DLD1 (cell line): Measurements from ENCODE around the gene ASB14.
"Not testable (repeated sequence)": the region's sequence is repeated elsewhere in the genome, so short reads cannot be mapped to it uniquely, and the experiment has no call there.

Source experiments
- in situ Hi-C: cut with HindIII; loops from 2 replicates; pipeline ENCODE4 v1.10.0; 2017; ENCODE audit warnings: low sequenced_read_pairs

The ASB14 gene

DNA sequence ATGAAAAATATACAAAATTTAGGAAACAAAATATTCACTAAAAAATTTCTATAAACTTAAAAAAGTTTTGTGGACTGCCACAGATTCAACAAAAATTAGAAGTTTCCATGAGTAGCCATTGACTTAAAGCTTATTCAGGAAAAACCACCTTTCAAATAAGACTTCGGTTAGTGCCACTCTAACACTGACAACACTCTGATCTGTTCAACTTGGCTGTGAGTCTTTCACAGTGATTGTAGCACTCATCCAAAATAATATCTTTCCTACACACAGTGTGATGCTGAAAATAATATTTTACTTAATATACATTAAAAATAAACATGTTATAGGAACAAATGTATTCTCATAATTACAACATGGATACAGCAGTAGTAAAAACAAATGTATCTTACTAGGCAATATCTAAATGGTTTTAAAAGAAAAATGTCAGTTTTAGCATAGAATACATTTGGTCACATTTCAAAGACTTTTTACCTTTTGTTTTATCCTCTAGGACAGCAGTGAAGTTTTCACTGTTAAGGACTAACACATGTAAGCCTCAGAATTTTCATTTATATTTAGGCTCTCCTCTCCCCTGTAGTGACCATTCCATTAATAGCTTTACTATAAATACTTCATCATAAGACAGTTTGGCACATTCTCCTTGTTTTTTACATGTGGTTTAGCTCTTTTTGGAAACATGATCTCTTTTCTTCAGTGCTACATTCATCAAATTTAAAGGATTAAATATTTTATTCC, at the start of gene ASB14:
Gene ASB14 (minus strand): TSS at position 527 of the 738 bp plus-strand sequence. CDS start 652 bp downstream, outside the sequence.
- in situ Hi-C loops: no loop called here

DNA sequence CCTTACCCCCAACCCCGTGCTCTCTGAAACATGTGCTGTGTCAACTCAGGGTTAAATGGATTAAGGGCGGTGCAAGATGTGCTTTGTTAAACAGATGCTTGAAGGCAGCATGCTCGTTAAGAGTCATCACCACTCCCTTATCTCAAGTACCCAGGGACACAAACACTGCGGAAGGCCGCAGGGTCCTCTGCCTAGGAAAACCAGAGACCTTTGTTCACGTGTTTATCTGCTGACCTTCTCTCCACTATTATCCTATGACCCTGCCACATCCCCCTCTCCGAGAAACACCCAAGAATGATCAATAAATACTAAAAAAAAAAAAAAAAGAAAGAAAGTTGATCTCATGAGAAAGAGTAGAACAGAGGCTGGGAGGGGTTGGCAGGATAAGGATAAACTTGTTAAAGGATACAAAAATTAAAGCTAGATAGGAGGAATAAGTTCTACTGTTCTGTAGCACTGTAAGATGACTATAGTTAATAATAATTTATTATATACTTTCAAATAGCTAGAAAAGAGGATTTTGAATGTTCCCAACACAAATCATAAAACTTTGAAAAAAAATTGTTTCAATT, 46.7 kb upstream of the ASB14 start:
- in situ Hi-C loops: not testable (repeated sequence)

DNA sequence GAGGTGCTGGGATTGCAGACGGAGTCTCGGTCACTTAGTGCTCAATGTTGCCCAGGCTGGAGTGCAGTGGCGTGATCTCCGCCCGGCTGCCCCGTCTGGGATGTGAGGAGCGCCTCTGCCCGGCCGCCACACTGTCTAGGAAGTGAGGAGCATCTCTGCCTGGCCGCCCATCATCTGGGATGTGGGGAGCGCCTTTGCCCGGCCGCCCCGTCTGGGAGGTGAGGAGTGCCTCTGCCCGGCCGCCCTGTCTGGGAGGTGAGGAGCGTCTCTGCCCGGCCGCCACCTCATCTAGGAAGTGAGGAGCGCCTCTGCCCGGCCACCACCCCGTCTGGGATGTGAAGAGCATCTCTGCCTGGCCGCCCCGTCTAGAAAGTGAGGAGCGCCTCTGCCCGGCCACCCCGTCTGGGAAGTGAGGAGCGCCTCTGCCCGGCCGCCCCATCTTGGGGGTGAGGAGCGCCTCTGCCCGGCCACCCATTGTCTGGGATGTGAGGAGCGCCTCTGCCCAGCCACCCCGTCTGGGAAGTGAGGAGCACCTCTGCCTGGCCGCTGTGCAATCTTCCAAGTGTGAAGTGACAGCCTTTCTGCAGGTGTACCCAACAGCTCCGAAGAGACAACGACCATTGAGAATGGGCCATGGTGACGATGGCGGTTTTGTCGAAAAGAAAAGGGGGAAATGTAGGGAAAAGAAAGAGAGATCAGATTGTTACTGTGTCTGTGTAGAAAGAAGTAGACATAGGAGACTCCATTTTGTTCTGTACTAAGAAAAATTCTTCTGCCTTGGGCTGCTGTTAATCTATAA, 46.0 kb upstream of the ASB14 start:
- in situ Hi-C loops: not testable (repeated sequence)

DNA sequence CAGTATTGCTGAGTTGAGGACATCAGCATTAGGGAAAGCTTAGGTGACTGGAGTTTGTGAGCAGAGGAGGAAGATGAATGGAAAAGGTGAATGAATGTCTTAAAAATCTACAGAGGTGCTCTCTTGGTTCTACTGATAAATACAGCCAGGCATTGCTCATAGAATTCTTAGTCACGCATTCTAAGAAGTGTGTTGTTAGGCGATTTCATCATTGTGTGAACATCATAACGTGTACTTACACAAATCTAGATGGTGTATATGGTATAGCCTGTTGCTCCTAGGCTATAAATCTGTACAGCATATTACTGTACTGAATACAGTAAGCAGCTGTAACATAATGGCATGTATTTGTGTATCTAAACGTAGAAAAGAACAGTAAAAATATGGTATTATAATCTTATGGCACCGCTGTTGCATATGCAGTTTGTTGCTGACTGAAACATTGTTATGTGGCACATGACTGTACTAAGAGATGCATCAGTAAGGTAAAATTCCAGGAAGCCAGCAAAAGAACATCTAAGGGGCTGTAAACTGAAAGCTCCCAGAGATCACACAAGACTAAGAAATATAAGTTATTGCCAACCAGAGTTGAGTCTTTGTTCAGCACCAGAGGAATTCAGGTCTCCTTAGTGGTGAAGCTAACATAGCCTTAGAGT, 42.9 kb upstream of the ASB14 start:
- in situ Hi-C loops: no loop called here

- in situ Hi-C loops: no loop called here
Observed at GRCh38 chr3:57331078-57331610, 38.7 kb upstream of the ASB14 start.

- in situ Hi-C loops: not testable (repeated sequence)
Observed at GRCh38 chr3:57326498-57326897, 34.0 kb upstream of the ASB14 start.

DNA sequence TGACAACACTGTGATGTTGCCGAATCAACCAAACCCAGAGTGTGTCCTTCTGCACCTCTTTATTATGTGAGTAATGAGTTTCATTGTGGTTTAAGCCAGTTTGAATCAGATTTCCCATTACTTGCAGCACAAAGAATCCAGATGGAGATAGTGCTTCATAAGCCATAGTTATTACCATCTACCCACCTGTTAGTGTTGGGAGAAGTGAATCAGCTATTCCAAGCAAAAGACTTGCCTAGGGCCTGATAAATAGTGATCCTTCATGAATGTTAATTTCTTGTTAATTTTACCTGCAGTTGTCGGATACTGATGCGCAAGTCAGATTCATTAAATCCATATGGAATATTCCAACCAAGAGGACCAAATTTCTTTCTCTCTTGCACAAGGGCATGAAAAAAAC, 21.7 kb upstream of the ASB14 start:
- in situ Hi-C loops: loop anchor here (10.0 kb wide), 1 partner anchor 61 kb away; no protein-coding TSS in a partner anchor

GRCh38 chr3:57309769-57310360, 17.4 kb upstream of the ASB14 start:
- in situ Hi-C loops: loop anchor here (10.0 kb wide), 1 partner anchor 65 kb away; no protein-coding TSS in a partner anchor

GRCh38 chr3:57303520-57303919, 11.0 kb upstream of the ASB14 start:
- in situ Hi-C loops: not testable (repeated sequence)

DNA sequence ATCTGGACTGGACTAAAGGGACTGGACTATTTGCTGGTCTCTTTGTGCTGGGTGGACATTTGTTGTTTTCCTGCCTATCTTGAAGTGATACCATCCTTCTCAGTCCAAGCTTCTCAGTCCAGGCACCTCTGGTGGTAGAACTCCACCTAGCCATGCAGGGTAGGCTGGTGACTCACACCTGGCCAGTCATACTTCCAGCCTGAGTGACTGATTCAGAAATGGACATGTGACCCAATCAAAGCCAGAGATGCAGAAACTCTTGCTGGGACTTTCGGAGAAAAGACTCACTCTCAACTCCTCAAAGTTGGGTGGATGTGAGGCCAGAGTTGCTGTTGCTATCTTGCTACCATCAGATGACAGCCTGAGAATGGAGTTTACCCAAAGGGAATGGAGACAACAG, 5.6 kb upstream of the ASB14 start:
- in situ Hi-C loops: no loop called here

- in situ Hi-C loops: no loop called here
Observed at GRCh38 chr3:57292897-57293526, 527 bp upstream of the ASB14 start.

DNA sequence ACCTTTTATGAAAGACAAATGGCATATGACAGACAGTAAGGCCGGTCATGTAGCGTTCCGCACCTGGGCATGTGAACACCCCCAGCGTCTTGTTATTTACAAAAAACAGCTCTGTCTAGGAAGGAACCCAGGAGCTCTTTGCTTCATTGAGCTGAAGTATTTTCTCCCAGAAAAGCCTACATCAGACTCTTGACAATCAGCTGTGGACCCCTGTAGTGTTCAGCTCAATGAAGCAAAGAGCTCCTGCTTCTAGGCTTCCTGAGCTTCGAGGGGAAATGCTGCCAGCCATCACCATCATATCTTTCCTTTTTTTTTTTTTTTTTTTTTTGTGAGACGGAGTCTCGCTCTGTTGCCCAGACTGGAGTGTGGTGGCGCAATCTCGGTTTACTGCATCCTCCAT, 4.1 kb downstream of the ASB14 start:
- in situ Hi-C loops: no loop called here

DNA sequence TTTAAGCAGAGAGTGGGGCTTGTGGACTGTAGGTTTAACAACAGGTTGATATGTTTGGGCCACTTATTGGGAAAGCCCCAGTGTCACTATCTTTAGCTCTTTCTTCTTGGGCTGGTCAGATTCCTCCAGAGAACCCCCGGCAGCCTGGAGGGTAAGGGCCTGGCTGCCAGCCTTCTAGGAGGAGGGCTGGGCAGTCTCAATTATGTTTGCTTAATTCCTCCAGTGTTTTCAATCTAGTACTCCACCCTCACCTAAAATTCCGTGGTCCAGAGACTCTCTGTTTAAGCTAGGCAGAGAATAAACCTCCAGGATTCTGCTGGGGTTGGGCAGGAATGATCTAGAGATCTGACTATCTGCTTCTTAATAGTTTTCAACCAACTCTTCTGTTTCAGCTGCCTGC, 5.3 kb downstream of the ASB14 start:
- in situ Hi-C loops: no loop called here

DNA sequence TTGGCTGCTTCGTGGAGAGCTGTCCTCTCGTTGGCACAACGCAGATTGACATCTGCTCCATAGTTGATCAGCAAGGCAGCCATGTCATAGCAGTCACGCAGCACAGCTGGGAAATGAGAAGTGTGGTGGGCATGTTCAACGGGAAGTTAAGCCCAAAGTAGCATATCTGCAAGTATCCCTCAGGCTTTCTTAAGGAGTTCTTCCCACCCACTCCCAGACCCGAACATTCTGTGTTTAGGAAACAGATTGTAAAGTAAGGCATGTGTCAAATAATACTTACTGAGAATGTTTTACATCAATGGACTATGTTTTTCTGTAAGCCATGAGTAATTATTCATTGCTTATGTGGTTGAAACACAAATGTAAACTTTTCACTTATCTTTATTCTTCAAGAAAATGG, 9.2 kb downstream of the ASB14 start:
- in situ Hi-C loops: no loop called here

- in situ Hi-C loops: no loop called here
Observed at GRCh38 chr3:57281715-57282114, 10.8 kb downstream of the ASB14 start.

DNA sequence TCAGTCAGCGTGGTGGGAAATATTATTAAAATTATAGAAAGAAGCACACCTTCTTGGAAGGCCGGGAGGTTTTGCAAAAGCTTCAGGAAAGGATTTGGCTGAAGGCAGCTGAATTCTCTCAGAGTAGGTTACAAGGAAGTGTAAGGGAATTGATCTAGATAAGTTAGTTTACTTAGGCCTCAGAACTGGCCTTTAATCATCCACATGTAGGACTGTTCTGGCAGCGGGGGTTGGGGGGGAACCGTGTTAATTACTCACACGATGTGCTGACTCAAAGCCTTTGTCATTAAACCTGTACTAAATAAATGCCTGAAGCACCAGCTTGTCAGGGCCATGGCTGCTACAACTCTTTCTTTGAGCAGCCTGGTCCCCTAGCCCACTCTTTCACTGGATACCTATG, 12.8 kb downstream of the ASB14 start:
- in situ Hi-C loops: no loop called here

DNA sequence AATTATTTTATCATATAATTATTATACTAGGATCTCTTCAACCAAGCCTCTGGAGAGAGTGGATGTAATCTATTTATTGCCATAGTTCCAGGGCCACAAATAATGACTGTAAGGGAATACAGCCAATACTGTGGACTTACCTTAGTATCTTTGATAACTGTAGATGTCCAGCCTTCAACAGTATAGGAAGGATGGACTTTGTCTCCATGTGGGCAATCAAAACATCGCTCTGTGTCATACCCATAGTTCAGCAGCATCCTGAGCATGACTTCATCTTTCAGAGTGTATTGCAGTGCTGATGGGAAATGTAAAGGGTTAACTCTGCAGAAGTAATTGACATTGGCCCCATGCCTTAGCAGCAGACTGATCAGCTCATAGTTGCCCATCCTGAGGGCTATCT, 14.2 kb downstream of the ASB14 start:
- in situ Hi-C loops: no loop called here

GRCh38 chr3:57275393-57275792, 17.1 kb downstream of the ASB14 start:
- in situ Hi-C loops: no loop called here

GRCh38 chr3:57274845-57275244, 17.6 kb downstream of the ASB14 start:
- in situ Hi-C loops: no loop called here

DNA sequence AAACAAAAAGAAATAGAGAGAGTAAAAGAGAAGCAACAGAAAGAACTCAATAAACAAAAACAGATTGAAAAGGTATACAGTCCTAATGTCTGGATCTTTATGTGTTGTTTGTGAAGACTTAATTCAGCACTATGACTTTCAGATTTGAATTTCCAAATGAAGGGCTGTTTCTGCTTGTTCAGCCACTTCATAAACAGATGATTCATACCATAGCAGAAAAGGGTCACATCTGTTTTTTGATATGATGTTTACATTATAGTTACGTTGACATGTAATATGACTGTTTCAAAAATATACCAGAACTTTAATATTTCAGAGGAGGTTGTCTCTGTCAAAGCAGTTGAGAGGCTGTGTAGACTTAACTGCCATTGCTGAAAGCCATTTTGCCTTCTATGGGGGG, 24.1 kb downstream of the ASB14 start:
- in situ Hi-C loops: no loop called here
